GM06990 (cell line): Measurements from ENCODE around the gene ABCG4.
"Not testable (repeated sequence)": the region's sequence is repeated elsewhere in the genome, so short reads cannot be mapped to it uniquely, and the experiment has no call there.

ENCODE experiments used
- DNase-seq: peaks from one replicate; pipeline ENCODE4 v3.0.0-alpha.2; 2011; ENCODE audit not compliant: insufficient read length; ENCODE audit errors: extremely low read depth
- H3K27me3 ChIP-seq: replicated peaks from 2 replicates; pipeline ENCODE4 v1.6.0; 2011; ENCODE audit warnings: low read length; ENCODE audit not compliant: control insufficient read depth, insufficient read depth
- H3K36me3 ChIP-seq: 2 replicates; pipeline ENCODE4 v1.5.1; 2011; ENCODE audit warnings: low read length; ENCODE audit not compliant: control insufficient read depth, insufficient read depth
- H3K4me3 ChIP-seq: replicated peaks from 2 replicates; pipeline ENCODE4 v1.5.1; 2011; ENCODE audit warnings: low read depth, mild to moderate bottlenecking, control low read depth, low read length
- CTCF ChIP-seq: IDR thresholded peaks from 2 replicates; pipeline ENCODE4 v1.5.1; 2011; ENCODE audit warnings: low read length, control low read depth, mild to moderate bottlenecking, inconsistent platforms; ENCODE audit not compliant: insufficient read depth, poor library complexity, severe bottlenecking

ABCG4 gene

DNA sequence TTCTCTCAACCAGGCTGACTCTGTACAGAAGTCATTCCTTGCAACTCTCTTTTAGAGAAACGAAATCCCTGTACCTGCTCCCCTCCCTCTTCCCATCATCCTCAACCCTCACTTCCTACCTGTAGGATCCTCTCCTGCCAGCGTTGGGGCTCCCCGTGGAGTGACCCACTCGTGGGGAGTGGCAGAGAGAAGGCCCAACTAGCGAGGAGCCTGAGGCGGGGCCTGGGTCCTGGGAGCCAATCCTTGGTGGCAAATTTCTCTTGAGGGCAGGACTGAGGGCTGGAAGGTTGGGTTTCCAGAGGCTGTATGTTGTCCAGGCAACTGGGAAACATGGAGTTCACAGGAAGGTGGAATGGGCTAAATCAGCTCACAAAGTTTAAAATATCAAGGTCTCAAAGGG is 46.8 kb downstream of the ABCG4 start:
- no peaks in the 10 kb centered on the region for H3K36me3 ChIP-seq
- DNase-seq: no peak
- no peak overlapping the region for H3K4me3 ChIP-seq
- H3K27me3 ChIP-seq: no peaks in the 10 kb centered on the region
- TF ChIP-seq CTCF: no peak

DNA sequence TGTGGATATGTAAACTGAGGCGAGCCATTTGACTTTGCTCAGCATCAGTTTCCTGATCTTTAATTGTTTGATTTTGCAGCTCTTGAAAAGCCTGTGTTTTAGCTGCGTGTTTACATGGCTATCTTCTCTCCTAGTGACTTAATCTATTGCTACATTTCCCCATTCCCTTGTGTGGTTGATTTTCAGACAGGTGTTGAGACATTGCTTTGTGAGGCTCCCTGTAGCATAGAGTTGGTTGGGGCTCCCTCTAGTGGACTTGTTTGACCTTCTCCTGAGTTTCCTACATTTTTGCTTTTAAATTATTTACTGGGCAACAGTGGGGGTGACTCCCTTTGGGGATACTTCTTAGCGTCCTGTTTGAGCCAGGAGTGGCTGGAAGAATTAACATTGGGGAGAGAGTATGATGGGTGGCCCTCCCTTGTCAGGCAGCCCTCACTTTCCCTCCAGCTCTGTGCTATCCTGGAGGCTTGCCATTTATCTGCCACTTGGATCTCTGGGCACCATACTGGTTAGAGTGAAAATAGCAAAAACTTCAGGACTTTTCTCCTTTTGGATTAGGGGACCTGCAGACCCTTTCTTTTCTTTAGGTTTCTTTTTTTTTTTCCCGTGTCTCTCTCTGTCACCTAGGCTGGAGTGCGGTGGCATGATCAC is 48.1 kb downstream of the ABCG4 start:
- Histone ChIP-seq H3K4me3 (no peak overlapping the region), H3K36me3 (no peaks in the 10 kb centered on the region), H3K27me3 (no peaks in the 10 kb centered on the region)
- TF ChIP-seq CTCF: peak; percentile 79
- no peak for DNase-seq

GRCh38 chr11:119198925-119199324 is 50.1 kb downstream of the ABCG4 start:
- TF ChIP-seq CTCF: no peak
- H3K36me3 ChIP-seq: no peaks in the 10 kb centered on the region
- DNase-seq: no peak
- no peak overlapping the region for H3K4me3 ChIP-seq
- no peaks in the 10 kb centered on the region for H3K27me3 ChIP-seq

- DNase-seq, H3K36me3 ChIP-seq, H3K4me3 ChIP-seq, H3K27me3 ChIP-seq: not testable (repeated sequence)
Observed at GRCh38 chr11:119201236-119201635, 52.4 kb downstream of the ABCG4 start.

GRCh38 chr11:119202554-119202953 is 53.7 kb downstream of the ABCG4 start:
- H3K36me3 ChIP-seq: no peaks in the 10 kb centered on the region
- no peaks in the 10 kb centered on the region for H3K27me3 ChIP-seq
- no peak overlapping the region for H3K4me3 ChIP-seq
- no peak for DNase-seq
- TF ChIP-seq CTCF: no peak

DNA sequence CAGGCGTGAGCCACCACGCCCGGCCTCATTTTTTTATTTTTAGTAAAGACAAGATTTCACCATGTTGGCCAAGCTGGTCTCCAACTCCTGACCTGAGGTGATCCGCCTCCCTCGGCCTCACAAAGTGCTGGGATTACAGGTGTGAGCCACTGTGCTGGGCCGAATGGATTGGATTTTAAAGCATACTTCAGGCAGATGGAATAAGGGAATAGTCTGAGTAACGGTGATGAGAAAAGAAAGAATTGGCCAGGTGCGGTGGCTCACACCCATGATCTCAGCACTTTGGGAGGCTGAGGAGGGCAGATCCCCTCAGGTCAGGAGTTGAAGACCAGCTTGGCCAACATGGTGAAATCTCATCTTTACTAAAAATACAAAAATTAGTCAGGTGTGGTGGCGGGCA is 55.2 kb downstream of the ABCG4 start:
- no peak for DNase-seq
- Histone ChIP-seq H3K4me3 (no peak overlapping the region), H3K36me3 (no peaks in the 10 kb centered on the region), H3K27me3 (no peaks in the 10 kb centered on the region)
- no peak for TF ChIP-seq CTCF
